Left ventricle myocardium inferior (tissue), 1 donor: ENCODE measurements around the gene LRRC3C. TPM values are rescaled to one million over a fixed set of nuclear protein-coding genes. Genes with fewer than 3 reads are reported as not detected.
"Not testable (repeated sequence)": the region's sequence is repeated elsewhere in the genome, so short reads cannot be mapped to it uniquely, and the experiment has no call there.

Experiments
- DNase-seq: peaks from one replicate; pipeline ENCODE4 v3.0.0-alpha.2; 2020
- H3K27ac ChIP-seq: fragments of 200-600 bp; replicated peaks from 2 replicates; pipeline ENCODE4 v1.8.0; 2021
- H3K27me3 ChIP-seq: fragments of 200-600 bp; 2 replicates; pipeline ENCODE4 v1.8.0; 2021; ENCODE audit warnings: low read depth
- H3K36me3 ChIP-seq: fragments of 200-600 bp; 2 replicates; pipeline ENCODE4 v1.8.0; 2021
- H3K4me1 ChIP-seq: fragments of 200-600 bp; 2 replicates; pipeline ENCODE4 v1.8.0; 2021
- H3K4me3 ChIP-seq: fragments of 200-600 bp; 2 replicates; pipeline ENCODE4 v1.8.0; 2021; ENCODE audit warnings: mild to moderate bottlenecking, moderate library complexity
- H3K9me3 ChIP-seq: fragments of 200-600 bp; replicated peaks from 2 replicates; pipeline ENCODE4 v1.8.0; 2021
- intact Hi-C: fragments of 100-400 bp; cut with micrococcal nuclease; formaldehyde crosslinking; loops from one replicate; pipeline ENCODE4 v1.11.0; 2022
- total RNA-seq: library from RNA; stranded (reverse); fragmentation: NEBNext Ultra II Directional; extraction: Animal tissue kit (Norgen Biotek cat#: 25700); gene quantifications from one replicate; pipeline ENCODE4 v1.2.1, GENCODE V29; 2021
- TF ChIP-seq, protein P1 (sequence below): fragments of 200-600 bp; IDR thresholded peaks from 2 replicates; pipeline ENCODE4 v1.8.0; 2021; ENCODE audit warnings: antibody characterized with exemption, mild to moderate bottlenecking, borderline replicate concordance
- donor health status: DM: no; HTN: yes; CAD: no; lungs with severe emphysema.

LRRC3C gene
- total RNA-seq, 1 donor from 2014 or later: not detected

DNA sequence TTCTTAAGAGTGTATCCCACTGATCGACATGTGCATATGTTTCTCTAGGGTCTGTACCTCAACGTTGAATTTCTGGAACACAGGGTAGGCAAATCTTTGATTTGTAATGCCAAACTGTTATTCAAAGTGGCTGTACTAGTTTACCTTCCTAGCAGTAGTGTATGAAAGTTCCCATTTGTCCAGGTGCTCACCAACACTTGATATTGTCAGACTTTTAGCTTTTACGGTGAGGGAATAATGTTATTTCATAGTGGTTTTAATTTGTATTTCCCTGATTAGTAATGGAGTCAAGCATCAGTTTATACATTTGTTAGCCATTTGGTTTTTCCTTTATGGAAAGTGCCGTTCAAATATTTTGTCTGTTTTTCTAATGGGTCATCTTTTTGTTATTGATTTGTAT lies 29.4 kb upstream of the LRRC3C start:
- Histone ChIP-seq H3K4me3 (no peak overlapping the region), H3K36me3 (no peaks in the 10 kb centered on the region), H3K27me3 (peaks cover 1% of the 10 kb centered on the region), H3K4me1 (no peaks in the 10 kb centered on the region), H3K27ac (no peak overlapping the region), H3K9me3 (no peaks in the 10 kb centered on the region)
- DNase-seq: no peak
- intact Hi-C loops: no loop called here
- TF ChIP-seq, protein P1, sequence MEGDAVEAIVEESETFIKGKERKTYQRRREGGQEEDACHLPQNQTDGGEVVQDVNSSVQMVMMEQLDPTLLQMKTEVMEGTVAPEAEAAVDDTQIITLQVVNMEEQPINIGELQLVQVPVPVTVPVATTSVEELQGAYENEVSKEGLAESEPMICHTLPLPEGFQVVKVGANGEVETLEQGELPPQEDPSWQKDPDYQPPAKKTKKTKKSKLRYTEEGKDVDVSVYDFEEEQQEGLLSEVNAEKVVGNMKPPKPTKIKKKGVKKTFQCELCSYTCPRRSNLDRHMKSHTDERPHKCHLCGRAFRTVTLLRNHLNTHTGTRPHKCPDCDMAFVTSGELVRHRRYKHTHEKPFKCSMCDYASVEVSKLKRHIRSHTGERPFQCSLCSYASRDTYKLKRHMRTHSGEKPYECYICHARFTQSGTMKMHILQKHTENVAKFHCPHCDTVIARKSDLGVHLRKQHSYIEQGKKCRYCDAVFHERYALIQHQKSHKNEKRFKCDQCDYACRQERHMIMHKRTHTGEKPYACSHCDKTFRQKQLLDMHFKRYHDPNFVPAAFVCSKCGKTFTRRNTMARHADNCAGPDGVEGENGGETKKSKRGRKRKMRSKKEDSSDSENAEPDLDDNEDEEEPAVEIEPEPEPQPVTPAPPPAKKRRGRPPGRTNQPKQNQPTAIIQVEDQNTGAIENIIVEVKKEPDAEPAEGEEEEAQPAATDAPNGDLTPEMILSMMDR: no peak

DNA sequence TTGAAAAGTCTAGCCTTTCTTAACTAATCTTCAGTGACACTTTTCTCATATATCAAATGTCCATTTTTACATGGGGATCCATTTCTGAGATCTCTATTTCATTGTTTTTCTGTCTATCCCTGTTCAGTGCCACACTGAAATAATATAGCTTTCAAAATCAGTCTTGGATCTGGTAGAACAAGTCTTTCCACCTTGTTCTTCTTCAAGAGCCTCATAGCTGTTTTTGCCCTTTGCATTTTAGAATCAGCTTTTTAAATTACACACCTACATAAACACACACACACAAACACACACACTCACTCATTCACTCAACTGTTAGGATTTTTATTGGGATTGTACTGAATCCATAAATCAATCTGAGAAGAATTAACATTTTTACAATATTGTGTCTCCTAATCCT lies 28.3 kb upstream of the LRRC3C start:
- H3K27ac ChIP-seq: no peak overlapping the region
- intact Hi-C loops: no loop called here

DNA sequence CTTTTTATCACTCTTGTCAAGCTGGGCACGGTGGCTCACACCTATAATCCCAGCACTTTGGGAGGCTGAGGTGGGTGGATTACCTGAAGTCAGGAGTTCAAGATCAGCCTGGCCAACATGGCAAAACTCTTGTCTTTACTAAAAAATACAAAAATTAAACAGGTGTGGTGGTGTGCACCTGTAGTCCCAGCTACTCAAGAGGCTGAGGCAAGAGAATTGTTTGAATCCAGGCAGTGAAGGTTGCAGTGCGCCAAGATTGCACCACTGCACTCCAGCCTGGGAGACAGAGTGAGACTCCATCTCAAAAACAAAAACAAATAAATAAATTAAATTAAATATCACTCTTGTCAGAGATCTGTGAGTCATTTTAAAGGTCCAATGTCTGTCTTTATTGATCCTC lies 25.5 kb upstream of the LRRC3C start:
- H3K27ac ChIP-seq, H3K36me3 ChIP-seq, intact Hi-C loops, H3K9me3 ChIP-seq, H3K4me1 ChIP-seq, H3K27me3 ChIP-seq, DNase-seq, H3K4me3 ChIP-seq: not testable (repeated sequence)

More for the DNA sequence above, 28.3 kb upstream of the LRRC3C start:
- H3K9me3 ChIP-seq: no peaks in the 10 kb centered on the region
- DNase-seq: no peak
- no peaks in the 10 kb centered on the region for H3K4me1 ChIP-seq
- H3K27me3 ChIP-seq: no peaks in the 10 kb centered on the region
- H3K4me3 ChIP-seq: no peak overlapping the region
- TF ChIP-seq, protein P1: no peak
- H3K36me3 ChIP-seq: peaks cover 6% of the 10 kb centered on the region

DNA sequence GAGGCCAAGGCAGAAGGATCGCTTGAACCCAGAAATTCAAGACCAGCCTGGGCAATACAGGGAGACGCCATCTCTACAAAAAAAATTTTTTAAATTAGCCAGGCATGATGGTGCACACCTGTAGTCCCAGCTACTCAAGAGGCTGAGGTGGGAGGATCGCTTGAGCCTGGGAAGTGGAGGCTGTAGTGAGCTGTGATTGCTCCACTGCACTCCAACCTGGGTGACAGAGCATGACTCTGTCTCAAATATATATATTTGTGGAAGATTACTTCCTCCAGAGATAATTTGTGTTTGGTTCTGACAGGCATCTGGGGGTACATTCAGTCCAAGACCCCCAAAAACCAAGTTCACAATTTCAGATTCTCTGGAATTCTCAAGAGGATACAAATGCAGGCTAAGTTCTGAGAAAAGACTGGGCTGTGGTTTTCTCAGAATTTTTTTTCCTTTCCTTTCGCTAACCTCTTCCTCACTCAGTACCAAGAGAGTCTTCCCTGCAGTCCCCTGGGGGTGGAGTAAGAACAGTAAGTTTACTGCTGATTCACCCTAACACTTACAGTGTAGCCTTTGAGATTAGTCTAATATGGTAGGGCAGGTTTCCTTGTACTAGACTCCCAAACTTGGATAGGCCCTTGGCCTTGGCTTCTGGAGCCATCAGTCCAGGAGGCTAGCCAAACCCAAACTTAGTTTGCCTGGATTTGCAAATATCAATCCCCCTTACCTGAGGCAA lies 24.2 kb upstream of the LRRC3C start:
- TF ChIP-seq, protein P1: no peak
- no peak for DNase-seq
- Histone ChIP-seq H3K4me1 (no peaks in the 10 kb centered on the region), H3K36me3 (peaks cover 6% of the 10 kb centered on the region), H3K27ac (no peak overlapping the region), H3K9me3 (no peaks in the 10 kb centered on the region), H3K4me3 (no peak overlapping the region), H3K27me3 (no peaks in the 10 kb centered on the region)
- intact Hi-C loops: no loop called here

DNA sequence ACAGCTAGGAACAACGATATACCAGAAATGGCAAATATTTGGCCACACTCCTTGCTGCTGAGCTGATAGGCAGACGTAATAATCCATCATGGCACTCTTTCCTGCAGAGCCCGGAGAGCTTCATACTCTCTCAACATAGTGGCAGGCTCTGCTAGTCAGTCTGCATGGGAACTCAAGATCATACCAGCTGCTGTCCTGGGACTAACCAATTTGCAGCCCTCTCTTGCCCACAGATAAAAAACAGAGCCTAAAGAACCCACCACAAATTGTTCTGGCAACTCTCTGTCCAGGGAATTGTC lies 22.6 kb upstream of the LRRC3C start:
- intact Hi-C loops: no loop called here
- no peak overlapping the region for H3K4me3 ChIP-seq
- no peak for DNase-seq
- no peaks in the 10 kb centered on the region for H3K4me1 ChIP-seq
- H3K27ac ChIP-seq: no peak overlapping the region
- H3K36me3 ChIP-seq: peaks cover 9% of the 10 kb centered on the region
- no peaks in the 10 kb centered on the region for H3K9me3 ChIP-seq
- H3K27me3 ChIP-seq: no peaks in the 10 kb centered on the region
- TF ChIP-seq, protein P1: no peak

DNA sequence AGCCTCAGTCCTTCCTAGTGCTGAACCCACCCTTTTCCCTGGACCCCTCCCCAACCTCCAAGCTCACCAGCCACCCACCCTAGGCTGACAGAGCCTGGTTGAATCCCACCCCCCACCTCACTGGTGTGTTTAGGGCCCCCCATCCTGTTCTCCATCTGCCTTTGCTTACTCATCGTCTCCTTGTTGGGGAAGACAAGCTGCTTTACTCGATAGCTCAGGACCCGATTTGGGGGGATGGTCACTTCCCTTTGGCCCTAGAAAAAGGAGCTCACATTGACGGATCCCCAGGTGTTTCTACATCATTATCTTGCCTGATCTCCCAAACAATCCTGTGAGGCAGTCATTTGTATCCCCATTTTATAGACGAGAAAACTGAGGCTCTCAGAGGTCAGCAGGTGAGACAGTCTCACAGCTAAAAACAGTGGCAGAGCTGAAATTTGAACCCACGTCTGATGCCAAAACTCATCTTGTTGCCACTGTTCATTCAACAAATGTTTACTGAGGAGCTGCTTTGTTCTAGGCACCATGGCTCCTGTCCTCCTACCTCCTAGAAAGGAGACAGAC lies 18.7 kb upstream of the LRRC3C start:
- TF ChIP-seq, protein P1: no peak
- no peak overlapping the region for H3K4me3 ChIP-seq
- H3K36me3 ChIP-seq: peaks cover 4% of the 10 kb centered on the region
- no peaks in the 10 kb centered on the region for H3K9me3 ChIP-seq
- no peak overlapping the region for H3K27ac ChIP-seq
- intact Hi-C loops: no loop called here
- H3K27me3 ChIP-seq: no peaks in the 10 kb centered on the region
- DNase-seq: no peak
- no peaks in the 10 kb centered on the region for H3K4me1 ChIP-seq
